ENCODE results near the gene LRP2BP.
"Not testable (repeated sequence)": the region's sequence is repeated elsewhere in the genome, so short reads cannot be mapped to it uniquely, and the experiment has no call there.

Gene LRP2BP

GRCh38 chr4:185358959-185359358 lies 36.8 kb downstream of the LRP2BP start:
- no peak for DNase-seq

GRCh38 chr4:185358514-185358913 lies 37.2 kb downstream of the LRP2BP start:
- no peak for DNase-seq

- no peak for DNase-seq
Observed at GRCh38 chr4:185357733-185358440, 37.8 kb downstream of the LRP2BP start.

DNA sequence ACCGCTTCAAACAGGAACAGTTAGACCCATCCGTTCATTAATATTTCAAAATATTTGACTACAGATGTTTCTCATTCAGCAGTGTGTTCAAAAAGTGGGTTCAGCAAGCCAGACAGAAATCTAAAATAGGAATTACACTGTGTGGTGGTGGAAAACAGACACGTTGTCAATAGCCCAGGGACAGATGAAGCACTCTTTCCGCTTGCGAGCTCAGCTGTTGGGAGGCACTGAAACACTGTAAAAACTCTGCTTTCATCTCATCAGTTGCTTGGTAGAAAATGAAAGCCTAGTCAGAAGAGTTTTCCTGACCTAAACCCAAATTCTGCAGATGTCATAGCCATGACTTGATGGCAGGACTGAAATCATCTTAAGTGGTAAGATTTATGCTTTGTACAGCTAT lies 38.5 kb downstream of the LRP2BP start:
- no peak for DNase-seq

DNA sequence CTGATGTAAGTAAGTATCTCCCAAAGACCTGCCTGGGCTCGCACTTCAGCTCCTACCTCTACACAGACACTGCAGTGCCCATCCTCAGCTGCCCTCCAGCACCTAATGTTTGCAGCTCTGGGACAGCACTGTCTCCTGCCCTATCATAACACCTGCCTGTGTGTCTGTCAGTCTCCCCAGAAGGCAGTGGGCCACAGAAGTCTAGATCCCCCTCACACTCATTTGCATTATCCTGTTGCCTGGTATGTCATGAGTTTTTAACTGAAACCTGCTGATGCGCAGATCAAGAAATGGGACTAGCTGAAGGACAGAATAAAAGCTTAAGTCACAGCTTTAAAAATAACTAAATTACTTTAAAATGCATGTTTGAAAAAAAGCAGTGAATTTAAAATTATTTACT lies 43.0 kb downstream of the LRP2BP start:
- DNase-seq, result no peak

DNA sequence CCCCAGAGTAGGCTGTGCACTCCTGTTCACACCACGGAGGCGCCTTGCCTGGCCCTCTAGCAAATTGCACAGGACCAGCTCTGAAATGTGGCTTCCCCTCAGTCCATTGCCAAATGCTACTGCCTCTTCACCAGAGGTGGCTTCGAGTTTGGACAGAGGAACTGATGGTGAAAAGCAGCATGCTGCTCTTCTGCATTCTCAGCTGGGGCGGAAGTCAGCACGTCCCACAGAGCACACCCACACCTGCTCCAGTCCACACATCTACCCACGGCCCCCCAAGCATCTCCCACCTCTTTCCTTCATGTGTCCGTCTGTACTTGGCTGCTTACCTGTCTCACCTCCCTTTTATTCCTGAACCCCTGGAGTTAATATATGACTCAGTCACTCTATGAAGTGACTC lies 43.5 kb downstream of the LRP2BP start:
- DNase-seq, result no peak

- DNase-seq, result no peak
Observed at GRCh38 chr4:185351691-185352090, 44.0 kb downstream of the LRP2BP start.

GRCh38 chr4:185346975-185347601 lies 48.6 kb downstream of the LRP2BP start:
- DNase-seq, result no peak

- no peak for DNase-seq
Observed at GRCh38 chr4:185344743-185345538, 50.8 kb downstream of the LRP2BP start.

- no peak for DNase-seq
Observed at GRCh38 chr4:185343726-185344581, 51.8 kb downstream of the LRP2BP start.

DNA sequence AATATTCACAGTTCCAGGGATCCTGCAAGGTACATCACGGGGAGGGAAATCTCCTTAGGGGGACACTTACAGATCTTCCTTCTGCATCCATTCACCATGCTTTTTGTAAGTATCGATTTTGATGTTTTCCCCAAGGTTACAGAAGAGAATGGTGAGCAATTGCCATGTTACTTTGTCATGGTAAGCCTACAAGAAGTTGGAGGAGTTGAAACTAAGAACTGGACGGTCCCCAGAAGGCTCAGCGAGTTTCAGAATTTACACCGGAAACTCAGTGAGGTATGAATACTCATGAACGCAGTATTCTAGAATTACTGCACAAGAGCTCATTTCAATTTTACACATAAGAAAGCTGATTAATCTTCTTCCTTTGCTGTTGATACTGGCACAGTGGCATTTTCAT lies 53.9 kb downstream of the LRP2BP start:
- DNase-seq, result no peak

GRCh38 chr4:185341377-185341776 lies 54.3 kb downstream of the LRP2BP start:
- no peak for DNase-seq

- DNase-seq, result no peak
Observed at GRCh38 chr4:185339941-185340340, 55.8 kb downstream of the LRP2BP start.

DNA sequence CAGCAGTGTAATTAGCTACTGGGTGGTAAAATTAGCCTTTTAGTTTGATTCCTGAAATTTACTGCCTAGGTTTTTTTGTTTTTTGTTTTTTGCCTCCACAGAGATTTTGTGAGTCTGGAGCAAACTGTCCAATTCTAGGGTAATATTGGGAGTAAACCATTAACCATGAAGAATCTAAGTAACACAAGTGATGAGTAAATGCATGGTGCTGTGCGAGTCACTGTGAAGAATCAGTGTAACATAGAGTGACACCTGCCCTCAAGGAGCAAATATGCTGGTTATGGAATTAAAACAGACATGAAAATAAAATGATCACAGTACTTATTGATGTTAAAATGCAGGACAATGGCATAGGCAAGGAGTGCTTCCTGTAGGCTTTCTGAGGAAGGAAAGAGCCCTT lies 60.1 kb downstream of the LRP2BP start:
- DNase-seq, result no peak

DNA sequence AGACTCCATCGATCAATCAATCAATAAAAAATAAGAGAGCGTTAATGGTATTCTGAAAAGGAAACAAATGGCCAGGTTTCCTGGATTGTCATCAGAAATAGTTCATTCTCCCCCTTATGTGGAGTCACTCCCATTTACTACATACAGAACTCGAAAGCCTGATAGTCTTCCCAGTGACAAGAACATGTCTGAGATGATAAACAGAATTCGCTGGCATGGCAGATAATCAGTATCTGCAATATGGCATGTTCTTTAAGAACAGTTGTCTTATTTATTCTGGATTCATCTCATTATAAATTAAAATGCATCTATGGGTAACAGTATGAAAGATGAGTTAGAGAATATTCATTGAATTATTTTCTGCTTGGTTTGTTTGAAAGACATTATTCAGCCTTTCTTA lies 61.4 kb downstream of the LRP2BP start:
- no peak for DNase-seq

DNA sequence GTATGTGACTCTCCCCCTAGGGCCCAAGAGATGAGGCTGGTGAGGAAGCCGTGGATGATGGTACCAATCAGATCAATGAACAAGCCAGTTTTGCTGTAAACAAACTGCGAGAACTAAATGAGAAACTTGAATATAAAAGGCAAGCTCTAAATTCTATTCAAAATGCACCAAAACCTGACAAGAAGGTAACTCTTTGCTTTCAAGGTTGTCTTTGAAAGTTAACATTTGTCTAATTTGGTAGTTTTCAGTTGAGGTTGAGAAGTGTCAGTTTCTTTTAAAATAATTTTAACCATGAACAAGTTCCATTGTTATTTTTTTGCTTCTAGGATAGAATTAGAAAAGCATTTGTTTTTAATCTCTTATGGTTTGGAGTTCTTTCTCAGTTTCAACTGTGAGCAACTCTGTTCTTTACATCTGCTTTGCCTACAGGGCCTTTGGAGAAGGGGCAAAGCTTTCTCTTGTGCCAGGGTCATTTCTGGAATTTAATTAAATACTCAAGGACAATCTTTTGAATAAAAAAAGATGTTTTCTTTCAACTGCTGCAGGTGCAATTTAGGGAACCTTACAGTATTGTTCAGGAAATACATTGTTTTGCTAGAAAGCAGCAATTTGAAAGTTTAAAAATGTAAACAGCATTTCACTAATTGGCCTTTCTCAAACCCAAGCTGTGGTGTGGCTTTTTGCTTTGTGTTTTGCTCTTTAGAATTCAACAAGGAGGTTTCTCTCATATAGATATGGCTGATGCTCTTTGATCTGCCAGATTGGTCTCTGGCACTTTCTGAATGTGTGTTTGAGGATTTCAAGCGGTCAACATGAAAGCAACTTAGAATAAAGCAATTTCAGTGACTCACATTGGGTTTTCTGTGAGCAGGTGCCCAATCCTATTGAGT lies 62.9 kb downstream of the LRP2BP start:
- DNase-seq, result no peak

DNA sequence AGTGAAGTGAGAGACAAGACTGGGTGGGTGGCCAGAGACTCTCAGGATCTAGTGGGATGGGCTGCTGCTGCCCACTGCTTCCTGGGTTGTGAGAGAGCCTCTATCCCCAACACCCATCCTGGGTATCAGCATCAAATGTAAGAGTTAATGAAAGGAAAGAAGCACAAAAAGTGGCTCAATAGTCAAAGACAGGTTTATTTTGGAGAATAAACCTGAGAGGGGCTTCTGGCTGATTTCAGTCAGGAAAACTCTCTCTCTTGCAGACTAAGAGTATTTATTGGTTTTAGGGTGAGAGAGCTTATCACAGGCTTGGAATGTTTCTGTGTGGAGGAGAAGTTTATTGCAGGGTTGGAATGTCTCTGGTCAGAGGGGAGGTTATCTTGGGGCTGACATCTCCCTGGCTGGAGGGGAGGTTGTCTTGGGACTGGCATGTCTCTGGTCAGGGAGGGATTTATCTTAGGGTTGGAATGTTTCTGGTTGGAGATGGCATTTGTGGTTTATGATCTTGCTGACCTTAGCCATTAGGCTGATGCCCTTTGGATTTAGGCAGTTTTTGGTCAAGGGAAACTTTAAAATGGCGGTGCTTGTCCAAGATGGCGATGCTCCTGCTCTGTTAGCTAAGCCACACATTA lies 65.7 kb downstream of the LRP2BP start:
- not testable (repeated sequence) for DNase-seq

DNA sequence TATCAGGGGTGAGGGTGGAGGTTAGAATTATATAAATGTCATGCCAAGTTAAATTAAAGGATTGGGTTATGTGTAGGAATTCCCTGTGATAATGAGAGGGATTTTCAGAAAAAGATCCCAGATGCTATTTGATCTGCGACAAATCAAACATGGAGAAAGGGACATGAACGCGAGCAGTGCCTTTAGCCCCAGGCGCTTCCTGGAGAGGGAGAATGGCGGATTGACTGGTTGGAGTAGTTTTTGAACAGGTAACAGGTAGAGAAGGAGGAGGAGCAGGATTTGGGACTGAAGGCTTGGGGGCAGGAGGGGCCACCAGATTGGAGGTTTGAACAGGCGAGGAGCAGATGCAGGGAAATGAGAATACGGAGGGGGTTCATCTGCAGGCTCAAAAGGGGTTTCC lies 67.1 kb downstream of the LRP2BP start:
- DNase-seq, result no peak

- not testable (repeated sequence) for DNase-seq
Observed at GRCh38 chr4:185325721-185326120, 70.0 kb downstream of the LRP2BP start.

- DNase-seq, result not testable (repeated sequence)
Observed at GRCh38 chr4:185324361-185324760, 71.4 kb downstream of the LRP2BP start.

DNA sequence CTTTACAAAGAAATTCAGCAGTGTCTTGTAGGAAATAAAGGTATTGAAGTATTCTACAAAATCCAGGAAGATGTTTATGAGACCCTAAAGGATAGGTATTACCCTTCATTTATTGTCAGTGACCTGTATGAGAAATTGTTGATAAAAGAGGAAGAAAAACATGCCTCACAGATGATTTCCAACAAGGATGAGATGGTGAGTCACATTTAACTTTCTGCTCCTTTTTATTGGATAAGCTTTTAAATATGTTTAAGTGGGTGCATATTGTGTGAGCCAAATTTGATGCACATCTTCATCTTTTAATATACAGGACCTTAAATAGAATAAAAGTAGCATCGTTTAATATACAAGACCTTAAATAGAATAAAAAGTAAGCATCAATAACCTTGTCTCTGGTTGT lies 72.1 kb downstream of the LRP2BP start:
- DNase-seq, result no peak

Data from activated gamma-delta T cell treated with Interleukin-2 at 50 U/mL for 16 hours (primary cell).